ENCODE measurements around the gene CCL1. TPM values are rescaled to one million over a fixed set of nuclear protein-coding genes. Genes with fewer than 3 reads are reported as not detected.
"Not testable (repeated sequence)": the region's sequence is repeated elsewhere in the genome, so short reads cannot be mapped to it uniquely, and the experiment has no call there.

Gene CCL1
- total RNA-seq, 1 donor from 2014 or later, result not detected

- ATAC-seq (no peak), DNase-seq (ENCODE audit: low spot score) (no peak)
- intact Hi-C loops (cut with DNase I), result no loop called here
These were observed 3.0 kb upstream of the CCL1 start for GRCh38 chr17:34366010-34366409.

- DNase-seq (ENCODE audit: low spot score) (no peak), ATAC-seq (no peak)
- intact Hi-C loops (cut with DNase I), result no loop called here
These were observed 2.3 kb upstream of the CCL1 start for GRCh38 chr17:34365340-34365739.

- intact Hi-C loops (cut with DNase I), result no loop called here
- DNase-seq (ENCODE audit: low spot score) (no peak), ATAC-seq (no peak)
These were observed 1.7 kb upstream of the CCL1 start for GRCh38 chr17:34364751-34365150.

- ATAC-seq, result peak; percentile 96
- peak; percentile 95 for DNase-seq (ENCODE audit: low spot score)
- intact Hi-C loops (cut with DNase I), result loop anchor here (1.0 kb wide), 1 partner anchor 162 kb away; no protein-coding TSS in a partner anchor
These were observed 1.5 kb downstream of the CCL1 start for GRCh38 chr17:34361478-34362061.

- DNase-seq (ENCODE audit: low spot score) (no peak), ATAC-seq (no peak)
- intact Hi-C loops (cut with DNase I), result loop anchor here (1.0 kb wide), 1 partner anchor 161 kb away; no protein-coding TSS in a partner anchor
These were observed 2.3 kb downstream of the CCL1 start for GRCh38 chr17:34360601-34361270.

GRCh38 chr17:34358631-34359030, 4.4 kb downstream of the CCL1 start:
- intact Hi-C loops (cut with DNase I), result no loop called here
- DNase-seq (ENCODE audit: low spot score), result no peak
- ATAC-seq, result no peak

GRCh38 chr17:34357398-34357797, 5.6 kb downstream of the CCL1 start:
- ATAC-seq (no peak), DNase-seq (ENCODE audit: low spot score) (no peak)
- intact Hi-C loops (cut with DNase I), result no loop called here

- ATAC-seq (peak; percentile 74), DNase-seq (ENCODE audit: low spot score) (no peak)
- intact Hi-C loops (cut with DNase I), result no loop called here
These were observed 6.8 kb downstream of the CCL1 start, which contains the start of gene CCL13 for GRCh38 chr17:34356194-34356593. Gene CCL13 (plus strand): TSS chr17:34356480. CDS start chr17:34356527, 47 bp downstream.

GRCh38 chr17:34354637-34355036, 8.4 kb downstream of the CCL1 start:
- intact Hi-C loops (cut with DNase I), result no loop called here
- DNase-seq (ENCODE audit: low spot score) (no peak), ATAC-seq (peak; percentile 77)

- DNase-seq (ENCODE audit: low spot score), result no peak
- intact Hi-C loops (cut with DNase I), result no loop called here
- no peak for ATAC-seq
These were observed 10.8 kb downstream of the CCL1 start for GRCh38 chr17:34352191-34352590.

- intact Hi-C loops (cut with DNase I), result no loop called here
- DNase-seq (ENCODE audit: low spot score), result no peak
- ATAC-seq, result peak; percentile 89
These were observed 11.9 kb downstream of the CCL1 start for GRCh38 chr17:34351096-34351495.

GRCh38 chr17:34349751-34350150, 13.3 kb downstream of the CCL1 start:
- ATAC-seq, result no peak
- intact Hi-C loops (cut with DNase I), result no loop called here

GRCh38 chr17:34347063-34347462, 16.0 kb downstream of the CCL1 start:
- intact Hi-C loops (cut with DNase I), result no loop called here
- ATAC-seq, result no peak

More at GRCh38 chr17:34349751-34350150, 13.3 kb downstream of the CCL1 start:
- DNase-seq (ENCODE audit: low spot score), result no peak

GRCh38 chr17:34341916-34342315, 21.1 kb downstream of the CCL1 start:
- intact Hi-C loops (cut with DNase I), result no loop called here
- ATAC-seq (no peak), DNase-seq (ENCODE audit: low spot score) (no peak)

More at GRCh38 chr17:34347063-34347462, 16.0 kb downstream of the CCL1 start:
- no peak for DNase-seq (ENCODE audit: low spot score)

- no peak for ATAC-seq
- DNase-seq (ENCODE audit: low spot score), result no peak
- intact Hi-C loops (cut with DNase I), result no loop called here
These were observed 23.8 kb downstream of the CCL1 start for GRCh38 chr17:34339138-34339770.

- DNase-seq (ENCODE audit: low spot score) (no peak), ATAC-seq (no peak)
- intact Hi-C loops (cut with DNase I), result no loop called here
These were observed 25.3 kb downstream of the CCL1 start for GRCh38 chr17:34337701-34338100.

- intact Hi-C loops (cut with DNase I); DNase-seq (ENCODE audit: low spot score): not testable (repeated sequence)
- ATAC-seq, result peak; percentile 83
These were observed 35.5 kb downstream of the CCL1 start for GRCh38 chr17:34327580-34327979.

- peak; percentile 52 for ATAC-seq
- intact Hi-C loops (cut with DNase I), result no loop called here
- DNase-seq (ENCODE audit: low spot score), result no peak
These were observed 41.1 kb downstream of the CCL1 start for GRCh38 chr17:34321964-34322363.

- ATAC-seq (peak; percentile 67), DNase-seq (ENCODE audit: low spot score) (no peak)
- intact Hi-C loops (cut with DNase I), result no loop called here
These were observed 44.0 kb downstream of the CCL1 start, which contains the start of gene CCL8 for GRCh38 chr17:34319039-34319483. Gene CCL8 (plus strand): TSS chr17:34319435. CDS start chr17:34319502, 67 bp downstream.

- ATAC-seq (no peak), DNase-seq (ENCODE audit: low spot score) (no peak)
- intact Hi-C loops (cut with DNase I), result no loop called here
These were observed 44.6 kb downstream of the CCL1 start for GRCh38 chr17:34318474-34318873.

Data from sciatic nerve (tissue), 2 donors.